ENCODE measurements around the gene MGAT5B. TPM values are rescaled to one million over a fixed set of nuclear protein-coding genes. Genes with fewer than 3 reads are reported as not detected.

Gene MGAT5B
- total and polyA plus RNA-seq, 9 of the 15 experiments (the other 6 are each of a cell fraction or from before 2014, with no cell fraction given) = 0.09 to 0.43 (median 0.18) TPM; not detected in 4

DNA sequence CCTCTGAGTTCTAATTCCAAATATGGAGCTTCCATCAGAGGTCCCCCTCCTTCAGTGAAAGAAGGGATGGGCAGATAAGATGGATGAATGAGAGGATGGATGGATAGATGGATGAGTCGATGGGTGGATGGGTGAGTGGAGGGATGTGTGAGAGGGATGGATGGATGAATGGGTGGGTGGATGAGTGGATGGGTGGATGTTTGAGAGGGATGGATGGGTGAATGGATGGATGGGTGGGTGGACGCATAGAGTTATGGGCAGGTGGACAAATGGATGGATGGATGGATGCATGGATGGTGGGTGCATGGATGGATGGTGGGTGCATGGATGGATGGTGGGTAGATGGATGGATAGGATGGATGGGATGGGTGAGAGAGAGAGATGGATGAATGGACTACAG is 69.0 kb downstream of the MGAT5B start (continued):
- TF ChIP-seq, protein P1, sequence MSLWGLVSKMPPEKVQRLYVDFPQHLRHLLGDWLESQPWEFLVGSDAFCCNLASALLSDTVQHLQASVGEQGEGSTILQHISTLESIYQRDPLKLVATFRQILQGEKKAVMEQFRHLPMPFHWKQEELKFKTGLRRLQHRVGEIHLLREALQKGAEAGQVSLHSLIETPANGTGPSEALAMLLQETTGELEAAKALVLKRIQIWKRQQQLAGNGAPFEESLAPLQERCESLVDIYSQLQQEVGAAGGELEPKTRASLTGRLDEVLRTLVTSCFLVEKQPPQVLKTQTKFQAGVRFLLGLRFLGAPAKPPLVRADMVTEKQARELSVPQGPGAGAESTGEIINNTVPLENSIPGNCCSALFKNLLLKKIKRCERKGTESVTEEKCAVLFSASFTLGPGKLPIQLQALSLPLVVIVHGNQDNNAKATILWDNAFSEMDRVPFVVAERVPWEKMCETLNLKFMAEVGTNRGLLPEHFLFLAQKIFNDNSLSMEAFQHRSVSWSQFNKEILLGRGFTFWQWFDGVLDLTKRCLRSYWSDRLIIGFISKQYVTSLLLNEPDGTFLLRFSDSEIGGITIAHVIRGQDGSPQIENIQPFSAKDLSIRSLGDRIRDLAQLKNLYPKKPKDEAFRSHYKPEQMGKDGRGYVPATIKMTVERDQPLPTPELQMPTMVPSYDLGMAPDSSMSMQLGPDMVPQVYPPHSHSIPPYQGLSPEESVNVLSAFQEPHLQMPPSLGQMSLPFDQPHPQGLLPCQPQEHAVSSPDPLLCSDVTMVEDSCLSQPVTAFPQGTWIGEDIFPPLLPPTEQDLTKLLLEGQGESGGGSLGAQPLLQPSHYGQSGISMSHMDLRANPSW (CRISPR knock-in tag; IDR thresholded peaks at IDR 0.05) = no peak
- no peak for TF ChIP-seq ZNF232 (CRISPR knock-in tag; IDR thresholded peaks at IDR 0.05)
- TF ChIP-seq, protein P2, sequence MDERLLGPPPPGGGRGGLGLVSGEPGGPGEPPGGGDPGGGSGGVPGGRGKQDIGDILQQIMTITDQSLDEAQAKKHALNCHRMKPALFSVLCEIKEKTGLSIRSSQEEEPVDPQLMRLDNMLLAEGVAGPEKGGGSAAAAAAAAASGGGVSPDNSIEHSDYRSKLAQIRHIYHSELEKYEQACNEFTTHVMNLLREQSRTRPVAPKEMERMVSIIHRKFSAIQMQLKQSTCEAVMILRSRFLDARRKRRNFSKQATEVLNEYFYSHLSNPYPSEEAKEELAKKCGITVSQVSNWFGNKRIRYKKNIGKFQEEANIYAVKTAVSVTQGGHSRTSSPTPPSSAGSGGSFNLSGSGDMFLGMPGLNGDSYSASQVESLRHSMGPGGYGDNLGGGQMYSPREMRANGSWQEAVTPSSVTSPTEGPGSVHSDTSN (CRISPR knock-in tag; IDR thresholded peaks at IDR 0.05; ENCODE audit: low read depth) = no peak
- TF ChIP-seq, protein P2 (tag; conservative IDR thresholded peaks at IDR 0.05; ENCODE audit: low read depth) = no peak
- TF ChIP-seq, protein P3, sequence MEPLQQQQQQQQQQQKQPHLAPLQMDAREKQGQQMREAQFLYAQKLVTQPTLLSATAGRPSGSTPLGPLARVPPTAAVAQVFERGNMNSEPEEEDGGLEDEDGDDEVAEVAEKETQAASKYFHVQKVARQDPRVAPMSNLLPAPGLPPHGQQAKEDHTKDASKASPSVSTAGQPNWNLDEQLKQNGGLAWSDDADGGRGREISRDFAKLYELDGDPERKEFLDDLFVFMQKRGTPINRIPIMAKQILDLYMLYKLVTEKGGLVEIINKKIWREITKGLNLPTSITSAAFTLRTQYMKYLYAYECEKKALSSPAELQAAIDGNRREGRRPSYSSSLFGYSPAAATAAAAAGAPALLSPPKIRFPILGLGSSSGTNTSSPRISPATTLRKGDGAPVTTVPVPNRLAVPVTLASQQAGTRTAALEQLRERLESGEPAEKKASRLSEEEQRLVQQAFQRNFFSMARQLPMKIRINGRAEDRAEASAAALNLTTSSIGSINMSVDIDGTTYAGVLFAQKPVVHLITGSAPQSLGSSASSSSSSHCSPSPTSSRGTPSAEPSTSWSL (CRISPR knock-in tag; IDR thresholded peaks at IDR 0.05; ENCODE audit: borderline replicate concordance) = no peak
- TF ChIP-seq, protein P4, sequence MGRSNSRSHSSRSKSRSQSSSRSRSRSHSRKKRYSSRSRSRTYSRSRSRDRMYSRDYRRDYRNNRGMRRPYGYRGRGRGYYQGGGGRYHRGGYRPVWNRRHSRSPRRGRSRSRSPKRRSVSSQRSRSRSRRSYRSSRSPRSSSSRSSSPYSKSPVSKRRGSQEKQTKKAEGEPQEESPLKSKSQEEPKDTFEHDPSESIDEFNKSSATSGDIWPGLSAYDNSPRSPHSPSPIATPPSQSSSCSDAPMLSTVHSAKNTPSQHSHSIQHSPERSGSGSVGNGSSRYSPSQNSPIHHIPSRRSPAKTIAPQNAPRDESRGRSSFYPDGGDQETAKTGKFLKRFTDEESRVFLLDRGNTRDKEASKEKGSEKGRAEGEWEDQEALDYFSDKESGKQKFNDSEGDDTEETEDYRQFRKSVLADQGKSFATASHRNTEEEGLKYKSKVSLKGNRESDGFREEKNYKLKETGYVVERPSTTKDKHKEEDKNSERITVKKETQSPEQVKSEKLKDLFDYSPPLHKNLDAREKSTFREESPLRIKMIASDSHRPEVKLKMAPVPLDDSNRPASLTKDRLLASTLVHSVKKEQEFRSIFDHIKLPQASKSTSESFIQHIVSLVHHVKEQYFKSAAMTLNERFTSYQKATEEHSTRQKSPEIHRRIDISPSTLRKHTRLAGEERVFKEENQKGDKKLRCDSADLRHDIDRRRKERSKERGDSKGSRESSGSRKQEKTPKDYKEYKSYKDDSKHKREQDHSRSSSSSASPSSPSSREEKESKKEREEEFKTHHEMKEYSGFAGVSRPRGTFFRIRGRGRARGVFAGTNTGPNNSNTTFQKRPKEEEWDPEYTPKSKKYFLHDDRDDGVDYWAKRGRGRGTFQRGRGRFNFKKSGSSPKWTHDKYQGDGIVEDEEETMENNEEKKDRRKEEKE (IDR thresholded peaks at IDR 0.05; ENCODE audit: borderline replicate concordance in 1 of 2, control insufficient read depth in 1 of 2, low read depth in 2 of 2, low read length in 1 of 2) = no peak
- TF ChIP-seq, protein P5, sequence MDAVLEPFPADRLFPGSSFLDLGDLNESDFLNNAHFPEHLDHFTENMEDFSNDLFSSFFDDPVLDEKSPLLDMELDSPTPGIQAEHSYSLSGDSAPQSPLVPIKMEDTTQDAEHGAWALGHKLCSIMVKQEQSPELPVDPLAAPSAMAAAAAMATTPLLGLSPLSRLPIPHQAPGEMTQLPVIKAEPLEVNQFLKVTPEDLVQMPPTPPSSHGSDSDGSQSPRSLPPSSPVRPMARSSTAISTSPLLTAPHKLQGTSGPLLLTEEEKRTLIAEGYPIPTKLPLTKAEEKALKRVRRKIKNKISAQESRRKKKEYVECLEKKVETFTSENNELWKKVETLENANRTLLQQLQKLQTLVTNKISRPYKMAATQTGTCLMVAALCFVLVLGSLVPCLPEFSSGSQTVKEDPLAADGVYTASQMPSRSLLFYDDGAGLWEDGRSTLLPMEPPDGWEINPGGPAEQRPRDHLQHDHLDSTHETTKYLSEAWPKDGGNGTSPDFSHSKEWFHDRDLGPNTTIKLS (IDR thresholded peaks at IDR 0.05; ENCODE audit: borderline replicate concordance, low read depth) = no peak
- TF ChIP-seq NCOA2 (IDR thresholded peaks at IDR 0.05; ENCODE audit: partially characterized antibody in 2 of 2) = no peak
- TF ChIP-seq SAFB (IDR thresholded peaks at IDR 0.05; ENCODE audit: borderline replicate concordance, low read depth, low read length) = no peak
- TF ChIP-seq STAT5B (CRISPR knock-in tag; IDR thresholded peaks at IDR 0.05) = no peak
